GM12892 (cell line): Measurements from ENCODE around the gene ZSCAN4.

Source experiments
- POLR2A ChIP-seq: IDR thresholded peaks from 2 replicates; pipeline ENCODE4 v1.6.1; 2011; ENCODE audit warnings: low read depth, low read length, control low read depth
- POLR2AphosphoS5 ChIP-seq: IDR thresholded peaks from 2 replicates; pipeline ENCODE4 v1.6.1; 2011; ENCODE audit warnings: low read depth, low read length, control low read depth

GRCh38 chr19:57682226-57682766 is 13.6 kb downstream of the ZSCAN4 start:
- TF ChIP-seq POLR2AphosphoS5 (no peak), POLR2A (no peak)
